NOMO-1 treated with DMSO at 0.1 percent for 48 hours (cell line): ENCODE results near the gene MRPL38.
A peak's percentile ranks its signal among the peaks of the same experiment; 100 is the strongest.

Source experiments
- DNase-seq: peaks from one replicate; lab custom pipeline; 2025; ENCODE audit not compliant: unreplicated experiment; lab: John Stamatoyannopoulos, UW

Gene MRPL38

GRCh38 chr17:75904749-75905521 lies at the start of gene MRPL38:
Gene MRPL38, minus strand, starts transcription at chr17:75904884. Its CDS starts 9 bp downstream, at chr17:75904875.
- peak; percentile 95 for DNase-seq

DNA sequence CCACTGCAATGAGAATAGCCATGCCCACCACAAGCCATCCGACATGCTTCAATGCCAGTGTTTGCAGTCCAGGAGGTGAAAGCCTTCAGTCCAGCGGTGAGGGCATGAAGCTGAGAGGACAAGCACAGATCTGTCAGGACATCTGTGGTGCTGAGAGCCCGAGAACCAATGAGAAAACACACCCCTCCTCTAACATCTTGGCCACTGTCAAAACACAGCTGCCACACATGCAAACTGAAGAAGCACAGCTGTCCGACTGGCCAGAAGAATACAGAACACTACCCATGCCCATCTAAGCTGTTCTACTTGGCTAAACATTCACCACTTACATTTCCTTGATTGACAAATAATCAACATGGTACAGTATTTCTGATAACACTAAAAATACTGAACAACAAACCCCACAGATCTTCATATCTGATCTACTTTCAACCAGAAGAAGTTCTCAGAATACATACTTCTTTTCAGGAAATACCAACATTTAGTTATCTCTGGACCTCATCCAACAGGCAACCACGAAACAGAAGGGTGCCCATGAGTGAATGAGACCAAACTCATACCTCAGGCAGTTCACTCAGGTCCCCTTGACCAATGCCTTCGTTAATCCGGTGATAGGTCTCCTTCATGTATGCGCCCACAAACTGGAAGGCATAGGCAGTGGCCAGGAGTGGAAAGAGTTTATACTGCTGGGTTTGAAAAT lies 46.3 kb upstream of the MRPL38 start:
- no peak for DNase-seq

GRCh38 chr17:75950421-75950820 lies 45.7 kb upstream of the MRPL38 start:
- no peak for DNase-seq

DNA sequence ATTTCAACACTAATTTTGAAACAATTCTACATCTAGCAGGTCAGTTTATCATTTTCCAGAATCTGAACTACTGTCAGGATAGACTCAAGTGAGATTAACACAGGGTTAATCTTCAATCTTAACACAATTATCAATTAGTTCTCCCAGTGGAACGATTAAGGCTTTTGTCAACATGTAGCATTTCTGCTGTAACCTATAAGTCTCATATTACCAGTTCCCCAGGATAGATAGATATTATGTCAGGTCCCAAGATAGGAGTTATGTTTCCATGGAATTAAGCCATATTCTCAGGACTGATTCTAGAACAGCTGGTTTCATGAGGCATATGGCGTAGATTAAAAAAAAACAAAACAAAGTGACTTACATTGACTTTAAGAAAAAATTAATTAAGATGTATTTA lies 40.5 kb upstream of the MRPL38 start:
- no peak for DNase-seq

DNA sequence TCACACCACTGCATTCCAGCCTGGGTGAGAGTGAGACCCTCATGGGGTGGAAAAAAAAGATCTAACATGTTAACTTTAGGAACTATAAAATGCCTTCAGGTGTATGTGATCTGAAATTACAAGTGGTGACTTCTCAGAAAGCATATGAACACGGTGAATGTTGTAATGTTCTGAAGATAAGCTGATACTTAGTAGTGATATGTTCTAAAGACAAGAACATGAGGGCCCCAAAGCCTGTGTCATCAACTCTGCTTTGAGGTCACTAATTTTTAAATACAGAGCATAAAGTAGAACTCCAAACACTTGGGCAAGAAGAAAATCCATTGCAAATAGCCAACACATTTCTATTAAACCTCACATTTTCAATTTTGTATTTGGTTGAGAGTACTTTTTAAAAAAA lies 38.8 kb upstream of the MRPL38 start:
- no peak for DNase-seq

GRCh38 chr17:75942473-75942872 lies 37.8 kb upstream of the MRPL38 start:
- DNase-seq = no peak

GRCh38 chr17:75941442-75941819 lies 36.7 kb upstream of the MRPL38 start:
- DNase-seq = no peak

DNA sequence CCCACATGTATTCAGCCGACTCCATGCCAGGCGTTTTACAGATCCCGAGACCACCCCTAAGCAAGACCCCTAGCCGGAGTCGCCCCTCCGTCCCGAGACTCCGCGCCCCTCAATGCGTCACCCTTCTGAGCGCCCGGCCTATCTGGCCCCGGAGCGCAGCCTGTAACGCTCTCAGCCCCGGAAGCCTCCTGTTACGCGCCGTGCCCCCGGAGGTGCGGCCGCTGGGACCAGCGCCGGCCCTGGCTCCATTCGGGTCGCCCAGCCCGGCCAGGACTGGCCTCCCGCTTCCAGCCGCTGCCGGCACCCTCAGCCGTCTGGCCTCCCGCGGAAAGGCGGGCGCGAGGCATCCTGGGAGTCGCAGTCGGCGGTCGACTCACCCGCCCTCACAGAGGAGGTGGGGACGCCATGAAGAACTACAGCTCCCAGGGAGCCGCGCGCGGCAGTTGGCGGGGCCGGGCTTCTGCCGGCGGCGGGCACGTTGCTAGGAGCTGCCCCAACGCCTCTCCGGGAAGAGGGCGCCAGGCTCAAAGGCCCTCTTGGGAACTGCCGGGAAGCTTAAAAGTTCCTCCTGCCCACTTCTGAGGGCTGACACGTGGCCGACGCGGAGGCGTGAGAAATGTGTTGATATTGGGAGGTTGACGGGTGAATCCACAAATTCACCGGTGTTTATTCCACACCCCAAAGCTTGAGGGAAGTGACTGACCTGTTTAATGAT lies 36.2 kb upstream of the MRPL38 start, which contains the start of gene FBF1:
FBF1 (minus strand) TSS at position 316 of the 715 bp plus-strand sequence. CDS start 2,893 bp downstream, outside the sequence.
- peak; percentile 88 for DNase-seq

DNA sequence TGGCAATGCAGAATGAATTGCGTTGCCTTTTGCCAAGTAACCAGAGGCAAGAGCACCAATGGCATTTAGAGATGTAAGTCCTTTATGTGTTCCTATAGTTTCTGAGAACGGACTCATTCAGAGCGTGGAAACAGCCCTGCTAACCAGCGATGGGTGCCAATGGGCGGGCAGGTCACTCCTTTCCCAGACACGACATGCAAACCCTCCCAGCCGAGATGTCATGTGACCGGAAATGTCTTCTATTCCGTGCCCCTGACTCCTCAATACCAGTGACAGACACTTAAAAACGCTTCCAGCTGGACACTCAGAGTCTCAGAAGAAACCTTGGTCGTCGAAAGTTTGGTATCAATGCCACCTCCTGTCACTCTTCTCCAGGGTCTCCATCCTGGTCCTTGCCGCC lies 33.0 kb upstream of the MRPL38 start:
- no peak for DNase-seq

- DNase-seq = no peak
These were observed 29.1 kb upstream of the MRPL38 start for GRCh38 chr17:75933808-75934207.

- DNase-seq = no peak
These were observed 28.2 kb upstream of the MRPL38 start for GRCh38 chr17:75932852-75933251.

DNA sequence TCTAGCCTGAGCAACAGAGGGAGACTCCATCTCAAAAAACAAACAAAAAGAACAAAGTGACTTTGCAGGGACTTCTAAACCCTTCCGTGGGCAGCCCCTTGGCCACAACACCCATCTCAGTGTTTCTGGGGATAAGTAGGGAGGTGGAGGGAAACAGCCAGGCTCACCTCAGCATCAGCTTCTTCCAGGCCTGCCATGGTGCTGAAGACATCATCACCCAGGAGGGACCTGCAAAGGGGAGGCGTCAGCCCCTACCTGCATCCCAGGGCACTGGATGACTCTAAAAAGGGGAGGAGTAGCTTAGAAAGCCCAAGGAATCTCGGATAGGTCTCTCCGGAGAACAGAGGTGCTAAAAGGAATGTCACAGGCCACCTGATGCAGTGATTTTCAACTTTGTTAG lies 26.4 kb upstream of the MRPL38 start:
- DNase-seq = no peak

DNA sequence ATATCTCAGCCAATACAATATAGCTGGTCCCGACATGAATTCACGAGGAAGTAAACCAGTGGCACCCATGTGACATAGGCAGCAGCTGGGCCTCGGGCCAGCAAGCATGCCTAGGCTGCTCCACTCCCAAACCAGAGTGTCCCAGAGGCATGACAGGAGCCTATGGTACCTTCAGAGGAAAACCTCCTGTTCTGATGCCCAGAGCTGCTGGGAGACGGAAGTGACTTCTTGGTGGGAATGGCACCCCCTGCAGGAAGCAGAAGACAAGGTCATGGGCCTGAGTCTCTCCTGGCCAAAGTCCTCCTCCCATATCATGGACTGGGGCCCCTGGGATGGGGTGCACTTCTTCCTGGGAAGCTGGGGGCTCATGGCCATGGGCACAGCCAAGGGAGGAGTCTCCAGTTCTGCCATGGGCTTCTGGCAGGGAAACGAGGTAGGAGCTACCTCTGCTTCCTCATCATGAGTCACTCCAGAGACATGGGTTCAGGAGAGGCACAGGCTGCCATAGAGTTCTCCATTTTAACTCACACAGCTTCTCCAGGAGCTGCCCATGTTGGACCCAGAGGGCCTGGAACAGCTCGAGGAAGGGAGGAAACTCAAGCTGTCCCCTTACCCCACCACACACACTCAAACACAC lies 22.7 kb upstream of the MRPL38 start:
- no peak for DNase-seq

GRCh38 chr17:75926456-75926855 lies 21.8 kb upstream of the MRPL38 start:
- no peak for DNase-seq

- no peak for DNase-seq
These were observed 21.2 kb upstream of the MRPL38 start for GRCh38 chr17:75925912-75926311.

DNA sequence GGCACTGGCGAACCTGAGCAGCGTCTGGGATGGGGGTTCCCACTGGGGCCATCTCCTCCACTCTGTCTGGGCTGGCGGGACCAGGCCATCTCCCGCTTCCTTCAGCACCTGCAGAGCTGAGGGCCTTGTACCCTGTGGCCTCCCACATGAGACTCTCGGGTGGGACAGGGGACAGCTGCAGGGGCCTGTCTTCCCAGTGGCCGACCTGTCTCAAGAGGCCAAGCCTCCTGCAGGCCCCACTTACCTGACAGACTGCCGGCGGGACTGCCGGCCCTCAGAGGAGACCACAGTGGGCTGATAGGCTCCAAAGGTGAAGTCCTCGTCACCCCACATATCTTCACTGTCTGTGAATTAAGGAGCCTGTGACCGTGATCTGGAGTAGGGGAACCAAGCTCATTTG lies 20.4 kb upstream of the MRPL38 start:
- DNase-seq = no peak

DNA sequence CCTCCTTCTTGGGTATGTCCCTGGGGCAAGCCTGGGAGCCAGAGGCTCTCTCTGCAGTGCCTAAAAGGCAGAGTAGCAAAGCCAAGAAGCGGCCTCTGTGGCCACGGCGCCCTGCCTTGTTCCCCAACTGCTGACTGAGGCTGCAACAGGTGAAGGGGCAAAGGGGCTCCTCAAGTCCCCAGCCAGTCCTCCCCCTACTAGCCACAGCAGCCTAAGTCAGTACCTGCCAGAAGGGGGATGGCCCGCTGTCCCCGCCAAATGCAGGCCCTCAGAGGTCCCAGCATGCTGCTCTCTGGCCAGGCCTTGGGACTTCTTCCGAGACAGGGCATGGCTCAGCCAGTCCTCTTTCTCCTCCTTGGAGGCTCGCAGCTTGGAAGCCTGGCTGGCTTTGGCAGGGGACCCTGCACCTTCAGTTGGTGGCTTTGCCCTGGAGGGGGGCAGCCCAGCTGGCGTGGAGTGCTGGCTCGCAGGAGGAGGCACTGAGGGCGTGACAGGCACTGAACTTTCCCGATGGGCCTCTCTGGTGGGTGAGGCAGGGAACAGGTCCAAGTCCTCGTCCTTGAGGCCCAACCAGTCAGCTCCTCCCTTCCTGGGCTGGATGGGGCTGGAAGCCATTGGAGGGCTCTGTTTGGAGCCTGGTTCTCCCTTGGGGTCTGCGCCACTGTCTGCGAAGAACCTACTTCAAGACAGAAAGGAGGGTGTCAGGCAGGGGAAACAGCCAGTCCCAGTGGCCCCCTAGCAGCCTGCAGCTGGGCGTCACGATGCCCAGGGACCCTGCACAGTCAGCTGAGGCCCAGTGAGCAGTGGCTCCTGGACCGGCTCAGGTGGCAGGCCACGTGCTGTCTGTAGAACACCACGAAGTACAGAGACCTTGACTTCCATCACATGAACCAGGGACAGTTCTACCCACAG lies 18.5 kb upstream of the MRPL38 start:
- no peak for DNase-seq

DNA sequence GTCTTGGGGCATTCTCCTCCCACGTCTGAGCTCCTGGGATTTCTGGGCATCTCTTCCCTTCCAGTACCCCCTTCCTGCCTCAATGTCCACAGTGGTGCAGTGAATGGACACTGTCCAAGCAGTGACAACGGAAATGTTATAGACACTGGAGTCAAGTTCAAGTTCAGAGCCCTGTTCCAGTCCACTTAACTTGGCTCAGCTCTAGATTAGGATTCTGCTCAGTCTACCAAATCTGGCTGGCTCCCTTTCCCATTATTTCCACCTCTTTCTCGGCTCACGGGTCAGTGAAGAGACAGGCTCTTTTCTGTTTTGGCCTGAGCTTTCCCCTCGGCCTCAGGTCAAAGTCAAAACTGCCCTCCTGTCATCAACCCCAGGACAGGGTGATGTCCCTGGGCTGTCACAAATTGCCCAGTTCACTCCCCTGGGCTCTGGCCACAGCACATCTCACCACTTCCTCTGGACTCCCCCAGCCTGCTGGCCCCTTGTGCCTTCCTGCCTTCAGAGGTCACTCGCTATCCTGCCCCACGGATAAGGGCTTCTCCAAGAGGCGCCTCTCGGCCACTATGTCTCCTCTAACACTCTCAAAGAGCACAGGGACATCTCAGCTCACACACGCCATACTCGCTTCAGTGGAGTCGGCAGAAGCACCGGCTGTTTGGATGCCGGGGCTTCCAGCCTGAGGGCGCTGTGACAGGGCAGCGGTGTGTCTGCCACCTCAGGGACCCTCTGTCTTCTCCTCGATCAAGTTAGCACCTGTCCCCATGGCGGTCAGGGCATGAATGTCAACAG lies 17.7 kb upstream of the MRPL38 start:
- DNase-seq = no peak

DNA sequence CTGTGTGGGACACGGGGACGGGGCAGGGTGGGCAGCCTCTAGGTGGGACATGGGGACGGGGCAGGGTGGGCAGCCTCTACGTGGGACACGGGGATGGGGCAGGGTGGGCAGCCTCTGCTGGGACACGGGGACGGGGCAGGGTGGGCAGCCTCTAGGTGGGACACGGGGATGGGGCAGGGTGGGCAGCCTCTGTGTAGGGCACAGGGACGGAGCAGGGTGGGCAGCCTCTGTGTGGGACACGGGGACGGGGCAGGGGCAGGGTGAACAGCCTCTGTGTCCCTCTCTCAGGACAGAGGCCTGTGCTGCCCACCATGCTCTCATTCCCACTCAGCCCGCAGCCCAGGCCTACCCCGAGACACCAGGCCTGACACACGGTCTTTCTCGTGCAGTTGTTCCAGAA lies 16.9 kb upstream of the MRPL38 start:
- no peak for DNase-seq
